Mesodermal cell (in vitro differentiated cells): ENCODE data around the gene JAM3.

Experiments used
- H3K27ac ChIP-seq: 2 replicates; pipeline ENCODE4 v1.7.0; 2013; ENCODE audit warnings: mild to moderate bottlenecking, low read depth, low read length, moderate library complexity; ENCODE audit not compliant: severe bottlenecking
- H3K36me3 ChIP-seq: 2 replicates; pipeline ENCODE4 v1.7.1; 2013; ENCODE audit warnings: mild to moderate bottlenecking, low read length, moderate library complexity; ENCODE audit not compliant: control insufficient read depth, insufficient read depth
- H3K4me1 ChIP-seq: one replicate; pipeline ENCODE4 v1.7.1; 2013; ENCODE audit warnings: mild to moderate bottlenecking, low read length; ENCODE audit not compliant: insufficient read depth, control insufficient read depth, poor library complexity, severe bottlenecking
- H3K4me3 ChIP-seq: 2 replicates; pipeline ENCODE4 v1.7.0; 2013; ENCODE audit warnings: low read length, control low read depth, mild to moderate bottlenecking; ENCODE audit not compliant: insufficient read depth, poor library complexity, severe bottlenecking; ENCODE audit errors: extremely low read depth
- H3K9me3 ChIP-seq: 2 replicates; pipeline ENCODE4 v1.7.1; 2013; ENCODE audit warnings: mild to moderate bottlenecking, low read length, moderate library complexity; ENCODE audit not compliant: control insufficient read depth
- WGBS, 2 experiments: methylation state at CpG; one replicate each; pipeline ENCODE4 v1.1.5; 2013; ENCODE audit warnings: missing lambda C conversion rate in 2 of 2; ENCODE audit not compliant: insufficient coverage in 2 of 2; 5-methylcytosine and 5-hydroxymethylcytosine counted together

The JAM3 gene

GRCh38 chr11:134048028-134048427 lies 20.8 kb upstream of the JAM3 start:
- Histone ChIP-seq H3K36me3 (no peaks in the 10 kb centered on the region), H3K4me1 (peaks cover 16% of the 10 kb centered on the region), H3K4me3 (no peak overlapping the region), H3K9me3 (no peaks in the 10 kb centered on the region), H3K27ac (no peak overlapping the region)
- WGBS, 2 experiments = 92 to 93% methylated on average over 7 of the region's 9 CpGs

GRCh38 chr11:134049303-134049702 lies 19.6 kb upstream of the JAM3 start:
- Histone ChIP-seq H3K9me3 (no peaks in the 10 kb centered on the region), H3K27ac (no peak overlapping the region), H3K4me3 (no peak overlapping the region), H3K4me1 (peaks cover 16% of the 10 kb centered on the region), H3K36me3 (no peaks in the 10 kb centered on the region)
- 57 to 73% methylated on average over 10 of the region's 11 CpGs for WGBS, 2 experiments

GRCh38 chr11:134050541-134051383 lies 18.1 kb upstream of the JAM3 start:
- no peaks in the 10 kb centered on the region for H3K9me3 ChIP-seq
- no peak overlapping the region for H3K27ac ChIP-seq
- no peaks in the 10 kb centered on the region for H3K36me3 ChIP-seq
- no peak overlapping the region for H3K4me3 ChIP-seq
- H3K4me1 ChIP-seq = peaks cover 16% of the 10 kb centered on the region
- 37 to 45% methylated on average over 35 to 39 of the region's 43 CpGs for WGBS, 2 experiments

- H3K36me3 ChIP-seq = no peaks in the 10 kb centered on the region
- H3K27ac ChIP-seq = no peak overlapping the region
- peaks cover 1% of the 10 kb centered on the region for H3K4me1 ChIP-seq
- 84 to 89% methylated on average over 8 to 10 of the region's 12 CpGs for WGBS, 2 experiments
- no peaks in the 10 kb centered on the region for H3K9me3 ChIP-seq
- H3K4me3 ChIP-seq = no peak overlapping the region
Measured at GRCh38 chr11:134052395-134052987, 16.4 kb upstream of the JAM3 start.

- H3K27ac ChIP-seq = no peak overlapping the region
- H3K4me3 ChIP-seq = no peak overlapping the region
- no peaks in the 10 kb centered on the region for H3K36me3 ChIP-seq
- no peaks in the 10 kb centered on the region for H3K9me3 ChIP-seq
- no peaks in the 10 kb centered on the region for H3K4me1 ChIP-seq
- 70 to 71% methylated on average over 17 to 26 of the region's 26 CpGs for WGBS, 2 experiments
Measured at GRCh38 chr11:134052988-134053945, 15.6 kb upstream of the JAM3 start.

- Histone ChIP-seq H3K9me3 (no peaks in the 10 kb centered on the region), H3K4me3 (no peak overlapping the region), H3K4me1 (no peaks in the 10 kb centered on the region), H3K27ac (no peak overlapping the region), H3K36me3 (no peaks in the 10 kb centered on the region)
- 74 to 79% methylated on average over 6 of the region's 9 CpGs for WGBS, 2 experiments
Measured at GRCh38 chr11:134055029-134055428, 13.8 kb upstream of the JAM3 start.

- H3K4me3 ChIP-seq = no peak overlapping the region
- H3K9me3 ChIP-seq = no peaks in the 10 kb centered on the region
- 76 to 78% methylated on average over 2 of the region's 3 CpGs for WGBS, 2 experiments
- no peaks in the 10 kb centered on the region for H3K36me3 ChIP-seq
- H3K27ac ChIP-seq = no peak overlapping the region
- H3K4me1 ChIP-seq = no peaks in the 10 kb centered on the region
Measured at GRCh38 chr11:134060316-134060715, 8.6 kb upstream of the JAM3 start.

GRCh38 chr11:134062265-134063123 lies 6.4 kb upstream of the JAM3 start:
- H3K9me3 ChIP-seq = no peaks in the 10 kb centered on the region
- H3K4me1 ChIP-seq = no peaks in the 10 kb centered on the region
- WGBS, 2 experiments = 87 to 92% methylated on average over 21 to 24 of the region's 24 CpGs
- H3K27ac ChIP-seq = no peak overlapping the region
- no peak overlapping the region for H3K4me3 ChIP-seq
- H3K36me3 ChIP-seq = no peaks in the 10 kb centered on the region

GRCh38 chr11:134063124-134063495 lies 5.8 kb upstream of the JAM3 start:
- Histone ChIP-seq H3K36me3 (no peaks in the 10 kb centered on the region), H3K4me1 (no peaks in the 10 kb centered on the region), H3K4me3 (no peak overlapping the region), H3K9me3 (no peaks in the 10 kb centered on the region), H3K27ac (no peak overlapping the region)
- 86 to 90% methylated on average over 2 of the region's 2 CpGs for WGBS, 2 experiments
